NCI-H345 treated with DMSO at 0.1 percent for 48 hours (cell line): ENCODE measurements around the gene CHEK2.
A peak's percentile ranks its signal among the peaks of the same experiment; 100 is the strongest.
"Not testable (repeated sequence)": the region's sequence is repeated elsewhere in the genome, so short reads cannot be mapped to it uniquely, and the experiment has no call there.

ENCODE experiments used
- DNase-seq: peaks from one replicate; lab custom pipeline; 2025; ENCODE audit not compliant: unreplicated experiment; lab: John Stamatoyannopoulos, UW

CHEK2 gene

GRCh38 chr22:28693041-28693760, 48.4 kb downstream of the CHEK2 start:
- DNase-seq, result not testable (repeated sequence)

GRCh38 chr22:28689796-28690195, 51.8 kb downstream of the CHEK2 start:
- DNase-seq, result not testable (repeated sequence)

GRCh38 chr22:28682966-28683365, 58.7 kb downstream of the CHEK2 start:
- not testable (repeated sequence) for DNase-seq

DNA sequence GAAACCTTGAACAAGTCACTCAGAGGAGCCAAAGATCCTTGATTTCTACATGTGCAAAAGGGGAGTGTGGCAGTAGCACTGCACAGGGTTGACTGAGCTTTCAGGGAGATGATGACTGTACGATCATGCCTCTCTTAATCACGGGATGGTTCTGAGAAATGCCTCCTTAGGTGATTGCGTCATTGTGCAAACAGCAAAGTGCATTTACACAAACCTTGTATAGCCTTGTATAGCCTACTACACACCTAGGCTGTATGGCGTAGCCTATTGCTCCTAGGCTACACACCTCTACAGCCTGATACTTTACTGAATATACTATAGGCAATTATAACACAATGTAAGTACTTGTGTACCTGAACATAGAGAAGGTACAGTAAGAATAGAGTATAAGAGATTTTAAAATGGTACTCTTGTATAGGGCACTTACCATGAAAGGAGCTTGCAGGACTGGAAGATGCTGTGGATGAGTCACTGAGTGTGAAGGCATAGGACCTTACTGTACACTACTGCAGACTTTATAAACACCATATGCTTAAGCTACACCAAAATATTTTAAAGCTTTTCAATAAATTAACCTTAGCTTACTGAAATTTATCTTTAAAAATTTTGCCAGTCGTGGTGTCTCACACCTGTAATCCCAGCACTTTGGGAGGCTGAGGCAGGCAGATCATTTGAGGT, 60.7 kb downstream of the CHEK2 start:
- DNase-seq, result not testable (repeated sequence)

DNA sequence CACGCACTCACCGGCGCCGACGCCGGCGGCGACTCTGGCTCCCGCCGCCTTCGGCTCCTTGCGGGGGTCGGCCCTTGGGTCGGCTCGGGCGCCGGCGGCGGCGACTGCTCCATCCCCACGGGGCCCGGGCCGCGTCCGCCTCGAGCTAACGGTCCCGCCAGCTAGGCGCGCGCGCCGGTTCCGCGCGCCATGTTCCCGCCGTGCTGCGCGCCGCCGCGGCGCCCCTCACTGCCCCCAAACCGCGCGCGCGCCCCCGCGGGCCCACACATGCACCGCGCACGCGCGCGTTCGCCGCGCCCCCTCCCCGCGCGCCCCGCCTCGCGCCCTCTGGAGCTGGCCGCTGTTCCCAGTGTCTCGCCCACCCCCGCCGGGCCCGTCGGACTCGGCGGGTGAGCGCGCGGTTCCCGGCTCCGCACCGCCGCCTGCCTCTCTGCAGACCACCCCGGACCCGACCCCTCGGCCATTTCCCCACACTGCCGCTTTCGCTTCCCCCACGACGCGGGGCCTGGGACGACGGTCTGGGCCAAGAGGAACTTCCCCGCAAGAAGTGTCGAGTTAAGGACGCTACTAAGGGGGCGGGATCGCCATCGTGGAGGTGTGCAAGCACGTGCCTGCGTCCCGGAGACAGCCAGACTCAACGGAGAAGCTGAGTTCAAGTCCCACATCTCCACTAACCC, 61.9 kb downstream of the CHEK2 start, which contains the start of gene TTC28:
TTC28 (minus strand) TSS at position 230 of the 677 bp plus-strand sequence; CDS start at position 113, 117 bp downstream.
- peak; percentile 16 for DNase-seq

- not testable (repeated sequence) for DNase-seq
Observed at GRCh38 chr22:28678778-28679610, 62.6 kb downstream of the CHEK2 start.

DNA sequence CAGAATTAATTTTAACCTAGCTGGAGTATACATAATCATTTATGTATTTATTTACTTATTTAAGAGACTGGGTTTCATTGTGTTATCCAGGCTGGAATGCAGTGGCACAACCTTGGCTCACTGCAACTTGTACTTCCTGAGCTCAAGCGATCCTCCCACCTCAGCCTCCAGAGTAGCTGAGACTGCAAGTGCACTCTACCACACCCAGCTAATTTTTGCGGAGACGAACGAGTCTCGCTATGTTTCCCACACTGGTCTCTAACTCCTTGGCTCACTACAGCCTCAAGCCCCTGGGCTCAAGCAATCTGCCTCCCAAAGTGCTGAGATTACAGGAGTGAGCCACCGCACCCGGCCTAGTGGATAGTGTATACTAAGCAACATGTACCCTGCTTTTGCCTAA, 63.5 kb downstream of the CHEK2 start:
- not testable (repeated sequence) for DNase-seq

DNA sequence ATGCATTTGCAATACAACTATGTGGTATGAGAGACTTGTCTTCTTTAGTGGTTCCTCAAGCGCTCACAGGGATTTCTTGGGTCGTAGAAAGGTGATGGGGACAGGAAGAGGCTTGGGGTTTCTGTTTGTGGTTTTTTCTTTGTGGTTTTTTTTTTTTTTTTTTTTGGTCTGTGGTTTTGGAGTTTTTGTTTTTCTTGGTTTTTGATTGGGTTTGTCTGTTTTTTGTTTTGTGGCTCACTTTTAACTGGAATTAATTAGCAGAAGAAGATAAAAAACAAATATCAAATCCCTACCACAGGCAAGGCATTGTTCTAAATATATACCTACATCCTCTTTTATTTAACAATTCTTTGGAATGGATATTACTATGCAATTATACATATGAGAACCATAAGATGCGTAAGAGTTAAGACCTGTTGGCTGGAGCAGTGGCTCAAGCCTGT, 67.5 kb downstream of the CHEK2 start:
- no peak for DNase-seq

GRCh38 chr22:28670756-28671155, 70.9 kb downstream of the CHEK2 start:
- DNase-seq, result no peak

DNA sequence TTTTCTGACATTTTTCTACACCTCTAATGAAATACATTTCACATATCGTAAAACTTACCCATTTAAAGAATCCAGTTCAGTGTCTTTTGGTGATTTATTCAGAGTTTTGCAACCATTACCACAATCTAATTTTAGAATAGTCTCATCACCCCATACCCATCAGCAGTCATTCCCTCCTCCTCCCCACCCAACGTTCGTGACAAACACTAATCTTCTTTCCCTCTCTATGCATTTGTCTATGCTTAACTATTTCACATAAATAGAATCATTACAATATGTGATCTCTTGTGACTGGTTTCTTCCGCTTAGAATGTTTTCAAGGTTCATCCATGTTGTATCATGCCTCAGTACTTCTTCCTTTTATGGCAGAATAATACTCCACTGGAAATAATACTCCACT, 71.5 kb downstream of the CHEK2 start:
- DNase-seq, result no peak

GRCh38 chr22:28669387-28669786, 72.2 kb downstream of the CHEK2 start:
- no peak for DNase-seq

GRCh38 chr22:28663569-28663942, 78.1 kb downstream of the CHEK2 start:
- not testable (repeated sequence) for DNase-seq

- DNase-seq, result no peak
Observed at GRCh38 chr22:28658448-28658847, 83.2 kb downstream of the CHEK2 start.

GRCh38 chr22:28656181-28656580, 85.4 kb downstream of the CHEK2 start:
- DNase-seq, result no peak

DNA sequence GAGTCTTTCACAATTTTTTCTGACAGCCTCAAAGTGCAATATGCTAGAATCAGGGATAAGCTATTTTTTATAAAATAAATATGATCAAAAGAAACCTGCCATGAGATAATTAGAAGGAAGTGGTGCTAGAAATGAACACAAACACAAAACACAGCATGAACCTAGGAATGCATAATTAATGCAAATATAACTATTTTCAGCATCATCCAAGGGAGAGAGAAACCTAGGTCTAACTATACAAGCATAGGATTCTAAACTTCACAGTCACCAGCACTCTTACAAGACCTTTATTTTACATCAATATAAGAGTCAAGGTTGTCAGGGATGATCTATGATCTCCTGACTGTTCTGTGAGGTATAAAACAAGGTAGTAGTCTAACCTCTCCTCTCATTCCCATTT, 91.2 kb downstream of the CHEK2 start:
- no peak for DNase-seq

DNA sequence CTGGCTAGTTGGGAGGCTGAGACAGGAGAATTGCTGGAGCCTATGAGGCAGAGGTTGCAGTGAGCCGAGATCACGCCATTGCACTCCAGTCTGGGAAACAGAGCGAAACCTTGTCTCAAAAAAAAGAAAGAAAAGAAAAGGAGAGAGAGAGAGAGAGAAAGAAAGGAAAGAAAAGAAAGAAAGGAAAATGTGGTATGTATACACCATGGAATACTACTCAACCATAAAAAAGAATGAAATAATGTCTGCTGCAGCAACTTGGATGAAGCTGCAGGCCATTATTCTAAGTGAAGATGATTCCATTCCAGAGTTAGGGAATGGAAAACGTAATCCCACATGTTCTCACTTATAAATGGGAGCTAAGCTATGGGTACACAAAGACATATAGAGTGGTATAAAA, 92.8 kb downstream of the CHEK2 start:
- no peak for DNase-seq

- no peak for DNase-seq
Observed at GRCh38 chr22:28647216-28647615, 94.4 kb downstream of the CHEK2 start.

DNA sequence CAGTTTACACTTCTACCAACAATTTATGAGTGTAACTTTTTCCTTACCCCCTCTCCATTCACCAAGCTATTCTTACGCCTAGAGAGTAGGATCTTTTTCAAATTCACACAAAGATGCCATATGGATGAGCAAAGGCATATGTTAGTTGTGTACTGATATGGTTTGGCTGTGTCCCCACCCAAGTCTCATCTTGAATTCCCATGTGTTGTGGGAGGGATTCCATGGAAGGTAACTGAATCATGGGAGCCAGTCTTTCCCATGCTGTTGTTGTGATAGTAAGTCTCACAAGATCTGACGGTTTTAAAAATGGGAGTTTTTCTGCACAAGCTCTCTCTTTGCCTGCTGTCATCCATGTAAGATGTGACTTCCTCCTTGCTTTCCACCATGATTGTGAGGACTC, 102.3 kb downstream of the CHEK2 start:
- DNase-seq, result no peak
